Upper lobe of left lung (tissue), 6 donors: ENCODE measurements around the gene KAZN. TPM values are rescaled to one million over a fixed set of nuclear protein-coding genes. Genes with fewer than 3 reads are reported as not detected.

Source experiments
- ATAC-seq, 2 donors: fragments of 200-7000 bp; cut with Tn5 transposase; one replicate each; pipeline ENCODE4 v1.9.1; 2022; ENCODE audit warnings: mild to moderate bottlenecking in 2 of 2, moderate library complexity in 2 of 2; ENCODE audit not compliant: low FRiP score in 2 of 2
- DNase-seq, 2 donors: peaks; one replicate each; pipeline ENCODE4 v3.0.0-alpha.2; 2019 to 2020
- H3K27ac ChIP-seq, 4 donors: fragments of 200-600 bp; sonication (generic); one replicate each; pipeline ENCODE4 v1.5.1; 2016 to 2019
- H3K27me3 ChIP-seq, 4 donors: fragments of 200-600 bp; sonication (generic); one replicate each; pipeline ENCODE4 v1.5.1; 2017 to 2019
- H3K36me3 ChIP-seq, 4 donors: fragments of 200-600 bp; sonication (generic); one replicate each; pipeline ENCODE4 v1.5.1; 2016 to 2019
- H3K4me1 ChIP-seq, 4 donors: fragments of 200-600 bp; sonication (generic); one replicate each; pipeline ENCODE4 v1.5.1; 2018 to 2019
- H3K4me3 ChIP-seq, 4 donors: fragments of 200-600 bp; sonication (generic); one replicate each; pipeline ENCODE4 v1.5.1; 2017 to 2019; ENCODE audit warnings: mild to moderate bottlenecking in 2 of 4, moderate library complexity in 1 of 4
- H3K9me3 ChIP-seq, 4 donors: fragments of 200-600 bp; sonication (generic); one replicate each; pipeline ENCODE4 v1.5.1; 2018 to 2019
- CTCF ChIP-seq, 6 experiments: fragments of 450-650 bp in 4 of 6; fragments of 200-600 bp in 2 of 6; sonication (generic) in 2 of 6; IDR thresholded peaks; one replicate each; pipeline ENCODE4 v1.5.1; 2016 to 2019; ENCODE audit warnings: antibody characterized with exemption in 6 of 6
- EP300 ChIP-seq, 4 donors: sonication (generic); formaldehyde crosslinking; IDR thresholded peaks; one replicate each; pipeline ENCODE4 v1.5.1; 2017; ENCODE audit warnings: antibody characterized with exemption in 4 of 4, control low read depth in 2 of 4
- POLR2A ChIP-seq, 4 donors: fragments of 450-650 bp; IDR thresholded peaks; one replicate each; pipeline ENCODE4 v1.5.1; 2016 to 2017; ENCODE audit warnings: antibody characterized with exemption in 4 of 4, mild to moderate bottlenecking in 2 of 4
- POLR2AphosphoS5 ChIP-seq, 2 donors: sonication (generic); formaldehyde crosslinking; IDR thresholded peaks; one replicate each; pipeline ENCODE4 v1.5.1; 2017; ENCODE audit warnings: antibody characterized with exemption in 2 of 2
- WGBS, 2 donors: methylation state at CpG; one replicate each; pipeline ENCODE4 v1.1.5; 2017 to 2018; 5-methylcytosine and 5-hydroxymethylcytosine counted together
- total RNA-seq, 6 donors: library from RNA; depleted of rRNA in 4 of 6; stranded (reverse); fragments of >200 nt in 4 of 6; gene quantifications; one replicate each; pipeline versions ENCODE4 v1.1.0 to v1.2.1, GENCODE V29; 2016 to 2021
- donor health status: DM: no; HTN: no; CAD: no; lungs with moderate emphysema.
- donor health status: DM: no; HTN: yes; CAD: no; lungs with severe emphysema.

The KAZN gene
- total RNA-seq, 6 donors from 2014 or later, result 11.5 to 30.0 (median 17.6) TPM

- H3K4me3 ChIP-seq, result no peak overlapping the region
- H3K4me1 ChIP-seq, result no peaks in the 10 kb centered on the region
- DNase-seq, result no peak
- no peaks in the 10 kb centered on the region for H3K27me3 ChIP-seq
- TF ChIP-seq POLR2AphosphoS5 (IDR thresholded peaks at IDR 0.05) (no peak), CTCF (IDR thresholded peaks at IDR 0.05) (peak in 5 of 6 experiments; percentile 26 to 47 (median 44)), EP300 (IDR thresholded peaks at IDR 0.05) (no peak)
- H3K27ac ChIP-seq, result no peak overlapping the region
- H3K36me3 ChIP-seq, result peaks cover 0 to 72% (median 18%) of the 10 kb centered on the region in 4 donors
- H3K9me3 ChIP-seq, result peaks cover 0 to 7% (median 3%) of the 10 kb centered on the region in 4 donors
- WGBS, 2 donors, result 93 to 100% methylated on average over 5 to 6 of the region's 6 CpGs
- ATAC-seq, result no peak
These were observed 464.1 kb downstream of the KAZN start for GRCh38 chr1:15062479-15063099.

- DNase-seq (no peak), ATAC-seq (no peak)
- no peak for TF ChIP-seq CTCF (IDR thresholded peaks at IDR 0.05)
These were observed 464.9 kb downstream of the KAZN start for GRCh38 chr1:15063346-15063745.

DNA sequence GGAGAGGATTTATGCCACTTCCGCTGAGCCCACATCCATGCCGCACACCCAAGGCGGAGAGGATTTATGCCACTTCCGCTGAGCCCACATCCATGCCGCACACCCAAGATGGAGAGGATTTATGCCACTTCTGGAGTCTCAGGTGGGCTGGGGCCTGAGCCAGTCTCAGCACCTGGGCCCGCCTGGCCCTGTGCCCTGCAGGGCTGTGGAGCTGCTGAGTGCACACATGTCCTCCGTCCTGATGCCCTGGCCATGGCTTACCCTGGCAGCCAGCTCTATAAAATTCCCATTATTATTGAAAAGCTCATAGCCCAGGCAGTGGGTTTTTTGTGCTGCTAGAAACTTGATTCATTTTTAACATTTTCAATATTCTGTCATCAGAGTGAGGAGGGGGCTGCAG lies 465.3 kb downstream of the KAZN start:
- DNase-seq (no peak), ATAC-seq (no peak)
- Histone ChIP-seq H3K9me3 (peaks cover 0 to 7% (median 3%) of the 10 kb centered on the region in 4 donors), H3K27me3 (no peaks in the 10 kb centered on the region), H3K36me3 (peaks cover 0 to 61% (median 13%) of the 10 kb centered on the region in 4 donors), H3K27ac (no peak overlapping the region), H3K4me3 (no peak overlapping the region), H3K4me1 (no peaks in the 10 kb centered on the region)
- 96% methylated on average over 7 of the region's 7 CpGs for WGBS, 2 donors
- TF ChIP-seq EP300 (IDR thresholded peaks at IDR 0.05), result no peak
- no peak for TF ChIP-seq POLR2AphosphoS5 (IDR thresholded peaks at IDR 0.05)
- no peak for TF ChIP-seq POLR2A (IDR thresholded peaks at IDR 0.05)
- TF ChIP-seq CTCF (IDR thresholded peaks at IDR 0.05), result no peak

More at GRCh38 chr1:15063346-15063745, 464.9 kb downstream of the KAZN start:
- no peaks in the 10 kb centered on the region for H3K27me3 ChIP-seq
- no peak overlapping the region for H3K4me3 ChIP-seq
- 85 to 97% methylated on average over 7 of the region's 7 CpGs for WGBS, 2 donors
- no peak overlapping the region for H3K27ac ChIP-seq
- peaks cover 0 to 64% (median 15%) of the 10 kb centered on the region in 4 donors for H3K36me3 ChIP-seq
- peaks cover 0 to 7% (median 3%) of the 10 kb centered on the region in 4 donors for H3K9me3 ChIP-seq
- no peaks in the 10 kb centered on the region for H3K4me1 ChIP-seq

- DNase-seq (no peak), ATAC-seq (peak in 1 of 2 donors; percentile 8)
- H3K27me3 ChIP-seq, result no peaks in the 10 kb centered on the region
- TF ChIP-seq POLR2A (IDR thresholded peaks at IDR 0.05) (no peak), CTCF (IDR thresholded peaks at IDR 0.05) (no peak), EP300 (IDR thresholded peaks at IDR 0.05) (no peak), POLR2AphosphoS5 (IDR thresholded peaks at IDR 0.05) (no peak)
- no peak overlapping the region for H3K27ac ChIP-seq
- 94 to 97% methylated on average over 8 to 15 of the region's 15 CpGs for WGBS, 2 donors
- H3K36me3 ChIP-seq, result peaks cover 0 to 61% (median 13%) of the 10 kb centered on the region in 4 donors
- H3K4me3 ChIP-seq, result no peak overlapping the region
- H3K4me1 ChIP-seq, result no peaks in the 10 kb centered on the region
- peaks cover 0 to 7% (median 3%) of the 10 kb centered on the region in 4 donors for H3K9me3 ChIP-seq
These were observed 465.9 kb downstream of the KAZN start for GRCh38 chr1:15064217-15064929.
